Measurements from ENCODE around the gene PLSCR5.

GRCh38 chr3:146536681-146537080, 68.5 kb downstream of the PLSCR5 start:
- TF ChIP-seq CTCF (IDR thresholded peaks at IDR 0.05) (no peak), POLR2AphosphoS5 (IDR thresholded peaks at IDR 0.05) (peak; percentile 79), POLR2A (IDR thresholded peaks at IDR 0.05) (no peak), EP300 (IDR thresholded peaks at IDR 0.05) (no peak)

Measured in gastroesophageal sphincter (tissue), 3 donors.